Measurements from ENCODE around the gene MYH7B. TPM values are rescaled to one million over a fixed set of nuclear protein-coding genes. Genes with fewer than 3 reads are reported as not detected.

Gene MYH7B
- total RNA-seq, 1 experiment from 2014 or later = 0.22 TPM

- Mint-ChIP-seq H3K4me1 (peaks cover 22% of the 10 kb centered on the region in 2 experiments), H3K36me3 (ENCODE audit: insufficient read depth in 1 of 3, low read depth in 3 of 3) (no peaks in the 10 kb centered on the region), H3K27me3 (ENCODE audit: low read depth) (no peaks in the 10 kb centered on the region; the same call in 1 of the 2 replicates), H3K4me3 (no peak overlapping the region), H3K9me3 (no peaks in the 10 kb centered on the region), H3K27ac (peak overlapping the region in 1 of 3 experiments; percentile 56; a peak in 1 of 7 replicates)
- no peak overlapping the region for H3K56ac ChIP-seq (ENCODE audit: insufficient read length, low read depth, low read length)
- no peaks in the 10 kb centered on the region for H3K4me1 ChIP-seq (ENCODE audit: insufficient read depth, low read length)
- no peak overlapping the region for H3K4me2 ChIP-seq (ENCODE audit: insufficient read depth, insufficient read length, low read length)
- no peaks in the 10 kb centered on the region for H3K9me3 ChIP-seq (ENCODE audit: control insufficient read depth, low read depth, low read length)
- no peaks in the 10 kb centered on the region for H3K79me2 ChIP-seq (ENCODE audit: insufficient read depth, low read length)
- H3K4ac ChIP-seq (ENCODE audit: low read depth, low read length) = no peak overlapping the region
- H2BK120ac ChIP-seq (ENCODE audit: low read depth, low read length, poor library complexity, severe bottlenecking) = no peak overlapping the region
- no peak overlapping the region for H3K23ac ChIP-seq (ENCODE audit: insufficient read length, low read depth, low read length)
- H2AFZ ChIP-seq (ENCODE audit: low read length) = no peak overlapping the region
- H2BK20ac ChIP-seq (ENCODE audit: low read depth, low read length, poor library complexity, severe bottlenecking) = no peak overlapping the region
- no CpG with 5 or more reads among the region's 5 CpGs for WGBS (ENCODE audit: extremely low coverage, insufficient read length, low lambda C conversion rate)
- no peak overlapping the region for H3K27ac ChIP-seq (ENCODE audit: insufficient read length, low read depth, low read length)
- H3K9ac ChIP-seq (ENCODE audit: extremely low read depth, insufficient read length, low read length) = no peak overlapping the region
- no peaks in the 10 kb centered on the region for H3K79me1 ChIP-seq (ENCODE audit: insufficient read depth, low read depth, low read length, poor library complexity, severe bottlenecking)
- TF ChIP-seq CTCF (conservative IDR thresholded peaks at IDR 0.05) = no peak
- H2BK5ac ChIP-seq (ENCODE audit: insufficient read length, low read length) = no peak overlapping the region
- no peak overlapping the region for H2AK5ac ChIP-seq (ENCODE audit: insufficient read length, low read length)
- no peak overlapping the region for H2BK15ac ChIP-seq (ENCODE audit: low read depth, low read length)
- no peak overlapping the region for H3T11ph ChIP-seq (ENCODE audit: low read length)
- no peak overlapping the region; the same call in 1 of the 2 replicates for H3K14ac ChIP-seq (ENCODE audit: insufficient read depth, low read length)
- no peak overlapping the region for H4K8ac ChIP-seq (replicated peaks; ENCODE audit: insufficient read length, low read depth, low read length)
- no peak overlapping the region for H4K5ac ChIP-seq (ENCODE audit: insufficient read length, low read depth, low read length)
- H2BK12ac ChIP-seq (ENCODE audit: insufficient read length, low read depth, low read length) = no peak overlapping the region
- H3K27me3 ChIP-seq (ENCODE audit: insufficient read depth, low read length) = no peaks in the 10 kb centered on the region
- H3K18ac ChIP-seq (ENCODE audit: insufficient read length, low read depth, low read length) = no peak overlapping the region
- H3K23me2 ChIP-seq (ENCODE audit: insufficient read length, low read depth, low read length, poor library complexity, severe bottlenecking) = no peaks in the 10 kb centered on the region
- DNase-seq = no peak
- no peak overlapping the region for H4K91ac ChIP-seq (ENCODE audit: insufficient read length, low read depth, low read length)
- no peaks in the 10 kb centered on the region for H4K20me1 ChIP-seq (ENCODE audit: control insufficient read depth, insufficient read depth, insufficient read length)
Observed at GRCh38 chr20:34965051-34965450, 9.4 kb downstream of the MYH7B start.
